ENCODE results near the gene AMY2B.
"Not testable (repeated sequence)": the region's sequence is repeated elsewhere in the genome, so short reads cannot be mapped to it uniquely, and the experiment has no call there.

Gene AMY2B

DNA sequence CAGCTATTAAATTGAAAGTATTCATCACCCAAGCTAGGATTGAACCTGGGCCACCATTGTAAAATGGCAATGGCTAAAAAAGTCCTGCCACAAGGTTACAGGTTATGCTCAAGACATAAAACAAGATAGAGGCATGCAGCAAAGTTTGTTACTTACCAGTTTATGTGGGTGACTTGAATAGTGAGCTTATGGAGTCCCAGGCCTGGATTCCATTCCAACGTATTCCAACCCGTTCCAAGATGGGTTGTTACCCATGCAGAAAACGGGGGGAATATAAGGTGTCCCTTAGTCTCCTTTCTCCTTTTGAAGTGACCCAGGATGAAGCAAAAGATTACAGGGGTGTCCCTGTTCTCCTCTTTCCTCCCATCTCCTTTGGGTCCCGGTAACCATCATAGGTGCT lies 56.0 kb downstream of the AMY2B start:
- not testable (repeated sequence) for DNase-seq
